LNCAP (cell line): Measurements from ENCODE around the gene SPRR1A.

Source experiments
- CTCF ChIP-seq: fragments of 450-650 bp; IDR thresholded peaks from 2 replicates; pipeline ENCODE4 v1.5.1; 2017; ENCODE audit warnings: mild to moderate bottlenecking

Gene SPRR1A

GRCh38 chr1:152986578-152986977 is 2.7 kb downstream of the SPRR1A start:
- TF ChIP-seq CTCF = no peak

- no peak for TF ChIP-seq CTCF
These were observed 9.3 kb downstream of the SPRR1A start for GRCh38 chr1:152993186-152993585.

GRCh38 chr1:152995842-152996241 is 12.0 kb downstream of the SPRR1A start:
- TF ChIP-seq CTCF = no peak

- TF ChIP-seq CTCF = no peak
These were observed 12.9 kb downstream of the SPRR1A start for GRCh38 chr1:152996633-152997400.

GRCh38 chr1:152997901-152998300 is 14.0 kb downstream of the SPRR1A start:
- no peak for TF ChIP-seq CTCF

- no peak for TF ChIP-seq CTCF
These were observed 14.6 kb downstream of the SPRR1A start for GRCh38 chr1:152998476-152998875.

GRCh38 chr1:152999818-153000217 is 15.9 kb downstream of the SPRR1A start:
- no peak for TF ChIP-seq CTCF

- TF ChIP-seq CTCF = no peak
These were observed 16.4 kb downstream of the SPRR1A start for GRCh38 chr1:153000294-153000693.
